Measurements from ENCODE around the gene HNRNPH1.
A peak's percentile ranks its signal among the peaks of the same experiment; 100 is the strongest.

DNA sequence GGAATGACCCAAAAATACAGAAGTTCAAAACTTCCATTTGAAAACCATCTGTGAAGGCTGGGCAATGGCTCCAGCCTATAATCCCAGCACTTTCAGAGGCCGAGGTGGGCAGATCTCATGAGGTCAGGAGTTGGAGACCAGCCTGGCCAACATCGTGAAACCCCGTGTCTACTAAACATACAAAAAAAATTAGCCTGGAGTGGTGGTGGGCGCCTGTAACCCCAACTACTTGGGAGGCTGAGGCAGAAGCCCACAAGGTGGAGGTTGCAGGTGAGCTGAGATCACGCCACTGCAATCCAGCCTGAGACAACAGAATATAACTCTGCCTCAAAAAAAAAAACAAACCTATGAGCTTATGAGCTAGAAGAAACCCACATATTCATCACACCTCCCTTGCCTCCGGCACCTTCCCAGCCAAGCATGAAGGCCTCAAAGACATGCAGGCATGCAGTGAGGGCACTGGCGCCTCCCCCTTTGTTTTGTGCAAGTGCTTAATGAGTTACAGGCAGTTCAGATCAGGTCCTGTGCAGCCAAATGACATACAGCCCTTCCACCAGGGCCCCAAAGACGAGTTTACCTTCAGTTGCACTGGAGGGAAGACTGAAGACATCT, 9.9 kb downstream of the HNRNPH1 start:
- TF ChIP-seq, protein P1, sequence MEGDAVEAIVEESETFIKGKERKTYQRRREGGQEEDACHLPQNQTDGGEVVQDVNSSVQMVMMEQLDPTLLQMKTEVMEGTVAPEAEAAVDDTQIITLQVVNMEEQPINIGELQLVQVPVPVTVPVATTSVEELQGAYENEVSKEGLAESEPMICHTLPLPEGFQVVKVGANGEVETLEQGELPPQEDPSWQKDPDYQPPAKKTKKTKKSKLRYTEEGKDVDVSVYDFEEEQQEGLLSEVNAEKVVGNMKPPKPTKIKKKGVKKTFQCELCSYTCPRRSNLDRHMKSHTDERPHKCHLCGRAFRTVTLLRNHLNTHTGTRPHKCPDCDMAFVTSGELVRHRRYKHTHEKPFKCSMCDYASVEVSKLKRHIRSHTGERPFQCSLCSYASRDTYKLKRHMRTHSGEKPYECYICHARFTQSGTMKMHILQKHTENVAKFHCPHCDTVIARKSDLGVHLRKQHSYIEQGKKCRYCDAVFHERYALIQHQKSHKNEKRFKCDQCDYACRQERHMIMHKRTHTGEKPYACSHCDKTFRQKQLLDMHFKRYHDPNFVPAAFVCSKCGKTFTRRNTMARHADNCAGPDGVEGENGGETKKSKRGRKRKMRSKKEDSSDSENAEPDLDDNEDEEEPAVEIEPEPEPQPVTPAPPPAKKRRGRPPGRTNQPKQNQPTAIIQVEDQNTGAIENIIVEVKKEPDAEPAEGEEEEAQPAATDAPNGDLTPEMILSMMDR (IDR thresholded peaks at IDR 0.05): no peak
- peak; percentile 39 for TF ChIP-seq POLR2A (IDR thresholded peaks at IDR 0.05)
